Measurements from ENCODE around the gene SLC30A1.

DNA sequence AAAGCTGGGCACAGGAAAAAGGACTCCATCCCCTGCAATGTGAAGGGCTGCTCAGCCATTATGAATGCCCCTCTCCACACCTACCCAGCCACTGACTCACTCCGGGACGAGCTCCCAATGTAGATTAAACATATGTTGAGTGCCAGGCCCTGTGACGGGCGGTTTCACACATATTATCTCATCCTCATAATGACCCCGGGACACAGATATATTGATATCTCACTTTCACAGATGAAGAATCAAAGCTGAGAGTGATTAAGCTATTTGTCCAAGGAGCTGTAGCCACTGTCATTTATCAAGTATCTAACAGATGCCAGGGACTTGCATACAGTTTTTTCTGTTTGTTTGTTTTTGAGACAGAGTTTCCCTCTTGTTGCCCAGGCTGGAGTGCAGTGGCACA lies 35.0 kb upstream of the SLC30A1 start:
- TF ChIP-seq CTCF (IDR thresholded peaks at IDR 0.05) (no peak), POLR2A (IDR thresholded peaks at IDR 0.05) (no peak)

Measured in esophagus squamous epithelium (tissue), 4 donors.